Amygdala (tissue), 56 donors: Measurements from ENCODE around the gene POLR1A.

ENCODE experiments used
- DNase-seq, 56 donors: peaks; one replicate each; lab custom pipeline; 2025; lab: John Stamatoyannopoulos, UW

The POLR1A gene

DNA sequence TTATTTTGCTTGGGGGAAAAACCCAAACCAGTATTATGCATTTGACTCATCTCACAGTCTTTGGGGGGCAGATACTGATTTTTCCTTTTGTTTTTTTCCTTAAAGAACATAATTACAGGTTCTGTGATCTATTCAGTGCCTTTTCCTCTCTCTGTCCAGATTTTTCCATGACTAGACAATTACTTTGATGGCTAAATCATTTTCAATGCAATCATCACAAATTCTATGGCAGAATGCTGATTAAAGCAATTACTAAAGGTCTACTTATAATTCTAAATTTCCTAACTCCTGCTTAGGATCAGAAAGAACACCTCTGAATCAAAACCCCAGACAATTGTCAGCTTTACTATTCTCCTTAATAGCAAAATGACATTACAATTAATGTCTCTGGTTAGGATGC is 38.8 kb downstream of the POLR1A start:
- no peak for DNase-seq

GRCh38 chr2:86066007-86066578 is 39.6 kb downstream of the POLR1A start:
- no peak for DNase-seq

DNA sequence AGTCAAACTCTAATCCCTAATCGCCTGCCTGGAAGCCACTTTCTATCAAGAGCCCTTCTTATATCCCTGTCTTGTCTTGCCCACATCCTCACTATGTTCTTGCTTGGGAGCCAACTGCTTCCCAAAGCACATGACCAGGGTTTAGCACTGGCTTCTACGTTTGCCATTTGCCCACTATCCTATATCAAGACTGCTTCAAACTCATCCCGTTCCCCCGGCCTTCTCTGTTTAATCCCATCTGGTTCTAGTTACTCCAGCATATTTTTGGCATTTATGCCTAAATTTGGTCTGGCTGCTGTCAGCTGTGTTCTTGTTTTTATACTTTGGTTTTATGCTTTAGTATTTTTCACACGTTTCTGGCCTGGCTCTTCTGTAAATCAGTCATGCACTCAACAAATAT is 40.2 kb downstream of the POLR1A start:
- peak in 6 of 56 donors; percentile 9 to 42 (median 22) for DNase-seq

DNA sequence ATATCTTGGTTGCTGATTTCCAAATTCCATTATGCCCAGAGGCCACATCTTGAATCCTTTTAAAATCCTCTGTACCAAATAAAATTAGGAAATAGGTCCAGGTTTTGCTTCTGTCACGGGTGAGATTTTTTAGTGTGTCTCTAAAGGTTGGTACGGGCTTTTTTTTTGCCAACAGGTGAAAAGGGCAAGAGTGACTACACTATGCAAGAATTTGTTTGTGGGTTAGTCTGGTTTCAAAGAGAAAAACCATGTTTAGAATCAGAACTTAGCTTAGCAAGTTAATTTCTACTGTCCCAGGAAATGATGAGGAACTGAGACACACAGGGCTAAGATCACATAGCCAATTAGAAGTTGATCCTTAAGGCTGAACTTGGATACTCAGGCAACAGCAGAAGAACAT is 41.7 kb downstream of the POLR1A start:
- no peak for DNase-seq

DNA sequence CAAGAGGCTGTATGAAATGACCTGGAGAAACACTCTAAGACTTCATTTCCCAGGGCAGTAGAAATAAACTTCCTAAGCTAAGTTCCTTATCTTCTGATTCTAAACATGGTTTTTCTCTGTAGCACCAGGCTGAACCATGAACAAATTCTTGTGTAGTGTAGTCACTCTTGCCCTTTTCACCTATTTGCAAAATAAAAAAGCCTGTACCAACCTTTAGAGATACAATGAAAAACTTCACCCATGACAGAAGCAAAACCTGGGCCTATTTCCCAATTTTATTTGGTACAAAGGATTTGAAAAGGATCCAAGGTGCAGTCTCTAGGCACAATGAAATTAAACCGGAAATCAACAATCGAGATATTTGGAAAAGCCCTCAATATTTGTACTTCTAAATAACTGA is 43.6 kb downstream of the POLR1A start:
- DNase-seq, result no peak

GRCh38 chr2:86056590-86057331 is 48.9 kb downstream of the POLR1A start:
- no peak for DNase-seq

GRCh38 chr2:86055314-86055713 is 50.4 kb downstream of the POLR1A start:
- no peak for DNase-seq

DNA sequence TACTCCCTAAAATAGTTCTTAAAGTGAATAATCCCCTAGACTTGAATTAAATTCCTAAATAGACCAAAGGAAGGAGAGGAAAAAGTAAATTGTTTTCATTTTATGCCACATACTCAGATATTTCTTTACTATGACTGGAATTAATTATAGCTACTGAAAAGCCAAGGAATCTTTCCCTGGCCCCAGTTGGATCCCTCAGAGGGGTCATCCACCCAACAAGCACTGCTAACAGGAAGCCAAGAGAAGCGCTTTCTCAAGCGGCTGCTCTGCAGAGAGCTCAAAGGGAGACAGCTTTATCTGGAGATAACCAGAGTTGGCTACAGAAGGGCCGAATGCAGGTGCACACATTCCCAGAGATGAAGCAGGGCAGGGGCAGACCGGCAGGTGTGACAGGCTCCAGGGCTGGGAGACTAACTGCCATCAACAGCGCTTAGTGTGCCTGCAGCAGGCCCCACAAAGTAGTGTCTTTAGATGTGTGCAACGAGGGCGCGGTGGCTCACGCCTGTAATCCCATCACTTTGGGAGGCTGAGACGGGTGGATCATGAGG is 51.1 kb downstream of the POLR1A start:
- no peak for DNase-seq

DNA sequence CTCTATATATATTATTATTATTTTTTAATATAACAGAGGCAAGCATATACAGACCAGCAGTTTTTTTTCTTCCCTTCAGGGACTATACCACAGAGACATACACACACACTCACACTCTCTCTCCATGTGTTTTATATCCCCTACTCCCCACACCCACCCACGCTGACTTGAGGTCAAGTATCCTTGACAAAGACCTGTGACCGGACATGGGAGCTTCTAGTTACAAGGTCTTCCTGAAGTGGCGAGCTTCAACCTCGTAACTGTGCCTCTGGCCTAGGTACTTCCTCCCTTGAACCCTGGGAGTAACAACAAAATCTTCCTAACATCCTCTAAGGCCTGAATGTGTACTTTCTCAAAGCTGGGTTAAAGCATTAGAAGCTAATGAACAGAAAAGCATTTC is 52.5 kb downstream of the POLR1A start:
- DNase-seq, result no peak

DNA sequence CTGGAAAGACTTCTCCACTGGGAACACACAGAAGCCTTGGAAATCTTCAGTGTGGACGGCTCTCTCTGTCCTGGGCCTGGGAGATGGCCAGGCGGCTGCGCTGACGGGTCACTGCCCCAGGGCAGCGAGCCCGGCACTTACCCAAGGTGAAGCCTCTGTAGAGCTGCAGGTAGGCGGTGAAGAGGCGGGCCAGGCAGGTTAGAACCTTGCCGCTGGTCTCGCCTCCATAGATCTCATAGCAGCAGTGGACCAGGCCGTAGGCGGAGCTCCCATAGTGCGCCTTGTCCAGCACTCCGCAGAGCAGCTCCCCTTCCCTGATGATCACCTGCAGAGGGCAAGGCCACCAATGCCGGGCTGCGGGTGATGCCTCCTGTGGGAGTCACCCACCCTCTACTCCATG is 53.0 kb downstream of the POLR1A start:
- DNase-seq, result no peak

- no peak for DNase-seq
Observed at GRCh38 chr2:86052265-86052664, 53.4 kb downstream of the POLR1A start.

- no peak for DNase-seq
Observed at GRCh38 chr2:86050301-86050700, 55.4 kb downstream of the POLR1A start.

DNA sequence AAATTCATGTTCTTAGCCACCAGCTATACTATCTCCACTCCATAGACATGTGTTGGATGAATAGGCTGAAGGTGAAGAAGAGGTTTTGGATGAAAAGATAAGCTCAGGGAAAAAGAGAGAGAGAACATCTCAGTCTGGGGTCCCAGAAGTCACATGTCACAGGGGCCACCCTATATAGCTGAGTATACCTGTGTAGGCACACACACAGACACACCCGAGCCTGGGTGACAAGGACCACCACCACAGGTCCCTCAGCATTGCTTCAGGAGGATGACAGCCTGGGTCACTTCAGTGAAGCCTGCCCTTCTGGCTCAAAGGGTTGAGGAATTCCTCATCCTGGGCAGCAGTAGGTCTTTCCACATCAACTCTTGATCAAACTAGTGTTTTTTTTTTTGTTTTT is 56.2 kb downstream of the POLR1A start:
- no peak for DNase-seq

DNA sequence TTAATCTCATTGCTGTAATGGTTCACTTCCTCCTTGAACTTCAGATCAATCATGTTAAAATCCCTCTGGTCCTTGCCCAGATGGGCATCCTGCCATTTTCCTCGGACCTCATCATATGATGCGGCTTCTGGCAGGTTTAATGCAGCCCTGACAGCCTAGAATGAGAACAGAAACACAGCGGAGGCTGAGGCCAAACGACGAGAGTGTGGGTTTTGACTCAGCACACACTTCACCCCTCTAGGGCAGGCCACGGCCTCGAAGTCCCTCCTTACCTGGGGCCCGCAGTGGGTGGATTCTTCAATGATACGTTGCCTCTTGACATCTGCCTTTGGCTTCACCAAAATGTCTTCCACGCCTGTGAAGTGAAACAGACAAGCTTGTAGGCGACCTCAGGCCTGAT is 56.8 kb downstream of the POLR1A start:
- peak in 3 of 56 donors; percentile 12 to 44 (median 25) for DNase-seq

DNA sequence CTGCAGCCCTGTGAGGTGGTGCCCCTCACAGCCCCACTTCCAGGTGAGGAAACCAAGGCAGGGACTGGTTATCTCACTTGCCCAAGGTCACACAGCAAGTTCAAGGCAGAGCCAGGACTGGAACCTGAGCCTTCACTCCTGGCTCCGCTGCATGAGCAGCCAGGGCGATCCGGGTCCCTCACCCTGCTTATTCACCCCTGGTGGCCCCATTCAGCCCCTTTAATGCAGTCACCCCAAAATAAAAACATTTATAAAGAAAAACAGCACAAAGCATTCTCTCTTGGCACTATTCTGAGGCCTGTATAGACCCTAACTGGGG is 57.3 kb downstream of the POLR1A start:
- no peak for DNase-seq

GRCh38 chr2:86047575-86048382 is 57.9 kb downstream of the POLR1A start:
- no peak for DNase-seq

- no peak for DNase-seq
Observed at GRCh38 chr2:86045541-86045940, 60.1 kb downstream of the POLR1A start.

DNA sequence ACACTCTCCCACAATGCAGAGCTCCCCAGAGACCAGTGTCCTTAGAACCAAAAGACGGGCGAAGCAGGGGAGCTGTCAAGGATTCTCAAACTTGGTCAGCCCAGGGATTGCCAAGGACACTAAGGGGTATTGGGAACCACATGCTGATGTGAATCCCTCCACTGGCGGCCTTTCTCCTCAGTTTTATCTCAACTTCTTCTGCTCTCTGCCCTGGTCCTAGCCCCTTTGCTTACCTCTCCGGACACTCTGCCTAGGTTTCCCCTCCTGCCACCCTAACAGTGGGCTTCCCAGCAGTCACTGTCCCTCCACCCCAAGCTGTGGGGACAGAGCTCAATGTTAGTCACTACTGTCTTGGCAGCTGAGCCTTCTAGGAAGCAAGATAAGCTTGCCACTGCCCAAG is 61.1 kb downstream of the POLR1A start:
- DNase-seq, result no peak

DNA sequence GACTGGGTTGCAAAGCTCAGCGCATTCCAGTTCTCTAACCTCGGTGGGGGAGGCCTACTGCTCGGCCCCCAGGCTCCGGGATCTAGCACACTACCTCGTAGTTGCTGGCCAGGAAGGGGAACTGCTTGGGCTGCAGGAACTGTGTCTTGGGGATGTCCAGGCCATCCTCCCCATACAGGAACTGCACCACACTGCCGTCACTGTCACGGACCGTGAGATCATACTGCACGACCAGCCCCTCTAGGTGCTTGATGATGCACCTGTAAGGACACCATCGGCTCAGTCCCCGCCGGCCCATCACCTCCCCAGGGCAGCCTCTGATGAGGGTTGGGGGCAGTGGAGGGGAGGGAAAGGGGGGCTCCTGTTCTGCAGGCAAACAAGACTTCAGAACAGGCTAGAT is 61.6 kb downstream of the POLR1A start:
- DNase-seq, result no peak

DNA sequence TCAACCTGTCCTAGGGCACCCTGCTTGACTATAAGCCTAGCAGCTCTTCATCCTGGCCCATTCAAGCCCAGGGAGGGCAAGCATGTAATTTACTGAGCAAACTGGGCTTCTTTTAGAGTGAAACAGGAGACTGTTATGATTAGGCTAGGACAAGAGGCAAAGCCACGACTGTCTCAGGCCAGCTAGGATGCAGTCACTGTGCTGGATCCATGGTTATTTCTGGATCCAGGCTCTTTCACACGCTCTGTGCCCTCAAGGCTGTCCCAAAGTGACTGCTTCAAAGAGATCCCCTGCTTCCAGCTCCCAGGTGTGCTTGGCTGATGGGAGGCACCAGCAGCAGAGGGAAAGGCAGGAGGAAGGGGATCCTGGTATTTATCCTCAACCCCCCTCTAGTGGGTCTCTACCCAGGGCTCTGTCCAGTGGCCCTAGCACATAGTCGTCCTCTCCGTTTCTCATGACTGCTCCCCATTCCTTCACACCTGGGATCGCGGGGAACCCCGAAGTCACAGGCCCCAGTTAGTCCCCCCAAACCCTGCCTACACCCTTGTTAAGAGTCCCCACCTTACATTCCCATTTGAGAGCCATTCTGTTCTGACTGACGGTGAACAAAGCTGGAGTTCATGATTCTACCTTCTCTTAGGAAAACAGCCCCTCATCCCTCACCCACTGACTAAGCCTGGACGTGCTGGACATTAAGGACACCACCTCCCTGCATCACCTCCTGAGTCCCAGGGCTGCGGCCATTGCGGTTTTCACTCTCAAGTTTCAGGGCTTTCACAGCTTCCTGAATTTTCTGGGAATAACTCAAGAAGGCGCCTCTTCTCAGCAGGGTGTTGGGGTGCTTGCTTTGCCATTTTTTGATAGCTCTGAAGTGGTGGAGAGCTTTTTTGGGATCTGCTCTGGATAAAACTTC is 63.2 kb downstream of the POLR1A start:
- no peak for DNase-seq
